ENCODE data around the gene QRICH2.

- TF ChIP-seq, protein P1, sequence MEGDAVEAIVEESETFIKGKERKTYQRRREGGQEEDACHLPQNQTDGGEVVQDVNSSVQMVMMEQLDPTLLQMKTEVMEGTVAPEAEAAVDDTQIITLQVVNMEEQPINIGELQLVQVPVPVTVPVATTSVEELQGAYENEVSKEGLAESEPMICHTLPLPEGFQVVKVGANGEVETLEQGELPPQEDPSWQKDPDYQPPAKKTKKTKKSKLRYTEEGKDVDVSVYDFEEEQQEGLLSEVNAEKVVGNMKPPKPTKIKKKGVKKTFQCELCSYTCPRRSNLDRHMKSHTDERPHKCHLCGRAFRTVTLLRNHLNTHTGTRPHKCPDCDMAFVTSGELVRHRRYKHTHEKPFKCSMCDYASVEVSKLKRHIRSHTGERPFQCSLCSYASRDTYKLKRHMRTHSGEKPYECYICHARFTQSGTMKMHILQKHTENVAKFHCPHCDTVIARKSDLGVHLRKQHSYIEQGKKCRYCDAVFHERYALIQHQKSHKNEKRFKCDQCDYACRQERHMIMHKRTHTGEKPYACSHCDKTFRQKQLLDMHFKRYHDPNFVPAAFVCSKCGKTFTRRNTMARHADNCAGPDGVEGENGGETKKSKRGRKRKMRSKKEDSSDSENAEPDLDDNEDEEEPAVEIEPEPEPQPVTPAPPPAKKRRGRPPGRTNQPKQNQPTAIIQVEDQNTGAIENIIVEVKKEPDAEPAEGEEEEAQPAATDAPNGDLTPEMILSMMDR (IDR thresholded peaks at IDR 0.05), result no peak
- TF ChIP-seq EZH2 (IDR thresholded peaks at IDR 0.05) (no peak), EZH2phosphoT487 (IDR thresholded peaks at IDR 0.05) (no peak)
Measured at GRCh38 chr17:76241204-76241538, 66.9 kb downstream of the QRICH2 start.
